Esophagus squamous epithelium (tissue), 4 donors: ENCODE measurements around the gene KAZN.

ENCODE experiments used
- CTCF ChIP-seq, 6 experiments: fragments of 450-650 bp in 4 of 6; fragments of 200-600 bp in 2 of 6; sonication (generic) in 2 of 6; IDR thresholded peaks; one replicate each; pipeline ENCODE4 v1.5.1; 2016 to 2019; ENCODE audit warnings: antibody characterized with exemption in 6 of 6, mild to moderate bottlenecking in 4 of 6, moderate library complexity in 4 of 6
- POLR2A ChIP-seq, 4 donors: fragments of 450-650 bp; IDR thresholded peaks; one replicate each; pipeline ENCODE4 v1.6.1; 2017; ENCODE audit warnings: antibody characterized with exemption in 4 of 4, mild to moderate bottlenecking in 4 of 4, moderate library complexity in 3 of 4

GRCh38 chr1:15114884-15115283 is 516.4 kb downstream of the KAZN start:
- TF ChIP-seq CTCF (IDR thresholded peaks at IDR 0.05): no peak
- no peak for TF ChIP-seq POLR2A (IDR thresholded peaks at IDR 0.05)
